ENCODE measurements around the gene VTCN1. TPM values are rescaled to one million over a fixed set of nuclear protein-coding genes. Genes with fewer than 3 reads are reported as not detected.

Gene VTCN1
- total and polyA plus RNA-seq, 2 of the 13 experiments (the other 11 are each of a cell fraction or from before 2014, with no cell fraction given) = not detected

DNA sequence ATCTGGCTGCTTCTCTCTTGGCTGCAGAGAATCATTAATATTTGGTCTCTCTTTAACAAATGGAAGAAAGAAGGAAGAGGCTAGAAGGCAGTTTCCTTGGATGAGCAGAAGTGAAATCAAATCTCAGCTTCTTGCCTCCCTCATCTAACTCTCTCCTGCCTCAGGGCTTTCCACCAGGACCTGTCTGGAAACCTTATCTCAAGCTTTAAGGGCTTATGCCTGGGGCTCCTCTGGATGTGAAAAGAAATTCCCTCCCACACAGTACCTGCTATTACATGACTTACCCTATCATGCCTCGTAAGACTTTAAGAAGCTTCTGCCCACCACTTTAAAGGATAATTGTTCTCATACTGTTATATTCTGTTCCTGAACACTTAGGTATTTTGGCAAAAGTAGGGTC lies 8.9 kb downstream of the VTCN1 start (continued):
- TF ChIP-seq ZNF136 (CRISPR knock-in tag; IDR thresholded peaks at IDR 0.05; ENCODE audit: low read depth) (no peak), ZNF280B (CRISPR knock-in tag; IDR thresholded peaks at IDR 0.05; ENCODE audit: borderline replicate concordance) (no peak), AKAP8 (CRISPR knock-in tag; IDR thresholded peaks at IDR 0.05) (no peak)

GRCh38 chr1:117198097-117198496 lies 12.6 kb downstream of the VTCN1 start:
- H3K4me2 ChIP-seq (ENCODE audit: low read depth, low read length) = no peak overlapping the region
- CTCF ChIA-PET (ENCODE audit: low intra/inter-chr PET ratio, low total read pairs) = no interaction called here
- no peaks in the 10 kb centered on the region for H3K4me1 ChIP-seq (ENCODE audit: insufficient read depth, low read length)
- H4K20me1 ChIP-seq (ENCODE audit: insufficient read depth, low read length) = no peaks in the 10 kb centered on the region
- no peak for DNase-seq (ENCODE audit: low spot score)
- POLR2A ChIA-PET = no interaction called here
- intact Hi-C loops (cut with micrococcal nuclease; ENCODE audit: unreplicated experiment) (no loop called here), in situ Hi-C loops (cut with HindIII; ENCODE audit: extremely low pct_ligation_motif_present, low pct_unique_long_range_greater_than_20kb) (no loop called here)
- H3K9ac ChIP-seq (ENCODE audit: insufficient read depth, low read depth, low read length) = no peak overlapping the region
- WGBS (ENCODE audit: low lambda C conversion rate) = 3% methylated on average over 2 of the region's 2 CpGs
- TF ChIP-seq ASH2L (IDR thresholded peaks at IDR 0.05; ENCODE audit: insufficient read length, low read depth, low read length) = no peak
- BruUV-seq (replicated peaks) = no TSS peak
- no peak overlapping the region for H3K4me3 ChIP-seq (replicated peaks in 1 of 3; ENCODE audit: insufficient read depth in 1 of 3, low read depth in 2 of 3, low read length in 3 of 3)
- H3K9me3 ChIP-seq (ENCODE audit: low read length) = no peaks in the 10 kb centered on the region
- H3K79me2 ChIP-seq (ENCODE audit: insufficient read depth, low read length) = no peaks in the 10 kb centered on the region
- peaks cover 0 to 3% of the 10 kb centered on the region in 2 experiments; a peak in 1 of 5 replicates for H3K27me3 ChIP-seq (ENCODE audit: control insufficient read depth in 1 of 2, insufficient read depth in 2 of 2, low read length in 2 of 2)
- no peaks in the 10 kb centered on the region for H3K36me3 ChIP-seq (replicated peaks in 1 of 2; ENCODE audit: control insufficient read depth in 1 of 2, insufficient read depth in 2 of 2, low read length in 2 of 2)
- H3K27ac ChIP-seq (ENCODE audit: extremely low read length, insufficient read depth, low read length) = no peak overlapping the region
- no peak for ATAC-seq
- no peak for FAIRE-seq
- no peak overlapping the region for H2AFZ ChIP-seq (ENCODE audit: low read length)

DNA sequence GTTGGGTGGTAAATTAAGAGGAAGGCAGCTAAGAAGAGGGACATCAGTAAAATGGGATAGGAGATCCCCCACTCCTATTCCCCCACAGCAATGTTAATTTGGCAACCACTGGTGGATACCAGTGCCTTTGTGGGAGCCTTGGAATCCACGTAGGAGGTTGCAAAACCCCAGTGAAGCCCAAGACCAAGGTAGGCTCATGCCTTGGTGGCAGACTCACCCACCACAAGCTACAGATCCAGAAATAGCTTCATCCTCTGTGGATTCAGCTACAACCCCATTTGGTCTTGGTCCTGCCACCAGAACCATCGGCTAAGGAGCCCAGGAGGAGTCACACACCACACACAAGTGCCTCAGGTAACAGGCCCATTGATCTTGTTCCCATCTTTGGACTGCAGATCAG lies 21.0 kb downstream of the VTCN1 start:
- intact Hi-C loops (cut with micrococcal nuclease; ENCODE audit: unreplicated experiment) (no loop called here), in situ Hi-C loops (cut with HindIII; ENCODE audit: extremely low pct_ligation_motif_present, low pct_unique_long_range_greater_than_20kb) (no loop called here)
- TF ChIP-seq HNF4A (CRISPR knock-in tag; IDR thresholded peaks at IDR 0.05) (no peak), ZNF180 (CRISPR knock-in tag; IDR thresholded peaks at IDR 0.05; ENCODE audit: borderline replicate concordance, low read depth) (no peak), CERS6 (CRISPR knock-in tag; IDR thresholded peaks at IDR 0.05) (no peak), ZNF572 (CRISPR knock-in tag; IDR thresholded peaks at IDR 0.05) (no peak), ZNF136 (CRISPR knock-in tag; IDR thresholded peaks at IDR 0.05; ENCODE audit: low read depth) (no peak), FOSL1 (CRISPR knock-in tag; IDR thresholded peaks at IDR 0.05; ENCODE audit: borderline replicate concordance) (no peak)
- TF ChIP-seq, protein P1, sequence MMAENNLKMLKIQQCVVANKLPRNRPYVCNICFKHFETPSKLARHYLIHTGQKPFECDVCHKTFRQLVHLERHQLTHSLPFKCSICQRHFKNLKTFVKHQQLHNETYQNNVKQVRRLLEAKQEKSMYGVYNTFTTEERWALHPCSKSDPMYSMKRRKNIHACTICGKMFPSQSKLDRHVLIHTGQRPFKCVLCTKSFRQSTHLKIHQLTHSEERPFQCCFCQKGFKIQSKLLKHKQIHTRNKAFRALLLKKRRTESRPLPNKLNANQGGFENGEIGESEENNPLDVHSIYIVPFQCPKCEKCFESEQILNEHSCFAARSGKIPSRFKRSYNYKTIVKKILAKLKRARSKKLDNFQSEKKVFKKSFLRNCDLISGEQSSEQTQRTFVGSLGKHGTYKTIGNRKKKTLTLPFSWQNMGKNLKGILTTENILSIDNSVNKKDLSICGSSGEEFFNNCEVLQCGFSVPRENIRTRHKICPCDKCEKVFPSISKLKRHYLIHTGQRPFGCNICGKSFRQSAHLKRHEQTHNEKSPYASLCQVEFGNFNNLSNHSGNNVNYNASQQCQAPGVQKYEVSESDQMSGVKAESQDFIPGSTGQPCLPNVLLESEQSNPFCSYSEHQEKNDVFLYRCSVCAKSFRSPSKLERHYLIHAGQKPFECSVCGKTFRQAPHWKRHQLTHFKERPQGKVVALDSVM (CRISPR knock-in tag; IDR thresholded peaks at IDR 0.05) = no peak
- H3K9me3 ChIP-seq (ENCODE audit: low read length) = no peaks in the 10 kb centered on the region
- H4K20me1 ChIP-seq (ENCODE audit: insufficient read depth, low read length) = no peaks in the 10 kb centered on the region
- no peak overlapping the region for H2AFZ ChIP-seq (ENCODE audit: low read length)
- no peak overlapping the region for H3K9ac ChIP-seq (ENCODE audit: insufficient read depth, low read depth, low read length)
- FAIRE-seq (no peak), DNase-seq (ENCODE audit: low spot score) (no peak), ATAC-seq (no peak)
- H3K4me2 ChIP-seq (ENCODE audit: low read depth, low read length) = no peak overlapping the region
- H3K27ac ChIP-seq (ENCODE audit: extremely low read length, insufficient read depth, low read length) = no peak overlapping the region
- ChIA-PET CTCF (ENCODE audit: low intra/inter-chr PET ratio, low total read pairs) (no interaction called here), POLR2A (no interaction called here)
- H3K36me3 ChIP-seq (replicated peaks in 1 of 2; ENCODE audit: control insufficient read depth in 1 of 2, insufficient read depth in 2 of 2, low read length in 2 of 2) = no peaks in the 10 kb centered on the region
- no peaks in the 10 kb centered on the region for H3K4me1 ChIP-seq (ENCODE audit: insufficient read depth, low read length)
- no TSS peak for BruUV-seq (replicated peaks)
- 10% methylated on average over 2 of the region's 2 CpGs for WGBS (ENCODE audit: low lambda C conversion rate)
- H3K79me2 ChIP-seq (ENCODE audit: insufficient read depth, low read length) = no peaks in the 10 kb centered on the region
- H3K4me3 ChIP-seq (replicated peaks in 1 of 3; ENCODE audit: insufficient read depth in 1 of 3, low read depth in 2 of 3, low read length in 3 of 3) = no peak overlapping the region
- H3K27me3 ChIP-seq (ENCODE audit: control insufficient read depth in 1 of 2, insufficient read depth in 2 of 2, low read length in 2 of 2) = 0 out of 5 replicates have a peak, but pooled peaks cover 0 to 5% of the 10 kb centered on the region in 2 experiments

Data from HepG2 (cell line).